NCI-H2196 (cell line): Measurements from ENCODE around the gene SHQ1.
"Not testable (repeated sequence)": the region's sequence is repeated elsewhere in the genome, so short reads cannot be mapped to it uniquely, and the experiment has no call there.

Source experiments
- DNase-seq: peaks from one replicate; lab custom pipeline; 2025; ENCODE audit not compliant: unreplicated experiment; lab: John Stamatoyannopoulos, UW

Gene SHQ1

DNA sequence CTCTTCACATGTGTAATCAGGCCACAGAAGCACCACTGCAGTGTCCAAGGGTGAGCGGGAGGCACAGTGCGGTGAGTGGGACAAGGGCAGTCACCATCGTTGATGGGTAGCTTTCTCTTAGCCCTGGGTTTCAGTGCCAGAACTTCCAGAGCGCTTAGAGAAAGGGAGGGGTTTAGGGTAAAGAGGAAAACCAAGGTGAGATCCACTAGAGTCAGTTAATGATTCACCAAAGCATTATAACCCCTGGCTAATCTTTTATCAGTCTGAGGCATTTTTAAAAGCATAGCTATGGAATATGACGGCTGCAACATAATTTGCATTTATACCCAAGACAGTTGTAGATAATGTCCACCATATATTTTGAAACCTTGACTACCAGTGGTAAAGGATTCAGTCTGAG lies 94.8 kb downstream of the SHQ1 start:
- no peak for DNase-seq

DNA sequence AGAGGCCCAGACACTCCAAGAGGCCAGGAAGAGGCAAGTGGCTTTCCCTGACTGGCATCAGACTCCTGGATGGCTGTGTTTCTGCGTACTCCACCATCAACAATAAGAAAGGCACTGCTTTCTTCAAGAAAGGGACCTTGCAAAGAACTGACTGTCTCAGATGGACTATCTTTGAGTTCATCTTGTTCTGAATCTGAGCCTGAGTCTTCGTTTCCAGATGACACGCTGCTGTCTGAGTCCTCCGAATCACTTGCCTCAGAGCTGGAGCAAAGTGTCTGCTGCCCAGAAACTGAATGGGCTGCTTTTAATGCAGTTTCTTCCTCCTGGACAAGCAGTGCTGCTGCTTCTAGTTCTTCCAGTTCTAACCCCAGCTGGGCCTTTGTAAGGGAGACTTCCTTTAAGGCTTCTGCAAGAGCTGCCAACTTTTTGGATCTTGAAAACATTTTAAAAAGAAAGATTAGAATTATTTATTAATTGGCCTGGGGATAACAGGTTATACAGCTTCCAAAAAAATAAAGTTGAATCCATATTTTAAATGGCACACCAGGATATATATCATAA lies 97.8 kb downstream of the SHQ1 start:
- DNase-seq: no peak

DNA sequence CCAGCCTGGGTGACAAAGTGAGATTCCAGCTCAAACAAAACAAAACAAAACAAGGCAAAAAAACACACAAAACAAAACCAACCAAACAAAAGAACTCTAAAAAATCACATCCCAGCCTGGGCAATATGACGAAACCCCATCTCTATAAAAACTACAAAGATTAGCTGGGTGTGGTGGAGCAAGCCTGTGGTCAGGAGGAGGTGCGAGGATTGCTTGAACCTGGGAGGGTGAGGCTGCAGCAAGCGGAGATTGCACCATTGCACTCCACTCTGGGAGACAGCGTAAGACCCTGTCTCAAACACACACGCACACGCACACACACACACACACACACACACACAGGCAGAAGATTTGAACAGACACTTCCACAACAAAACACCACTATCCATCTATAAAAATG lies 99.6 kb downstream of the SHQ1 start:
- DNase-seq: no peak

- no peak for DNase-seq
Measured at GRCh38 chr3:72746430-72747411, 101.5 kb downstream of the SHQ1 start.

DNA sequence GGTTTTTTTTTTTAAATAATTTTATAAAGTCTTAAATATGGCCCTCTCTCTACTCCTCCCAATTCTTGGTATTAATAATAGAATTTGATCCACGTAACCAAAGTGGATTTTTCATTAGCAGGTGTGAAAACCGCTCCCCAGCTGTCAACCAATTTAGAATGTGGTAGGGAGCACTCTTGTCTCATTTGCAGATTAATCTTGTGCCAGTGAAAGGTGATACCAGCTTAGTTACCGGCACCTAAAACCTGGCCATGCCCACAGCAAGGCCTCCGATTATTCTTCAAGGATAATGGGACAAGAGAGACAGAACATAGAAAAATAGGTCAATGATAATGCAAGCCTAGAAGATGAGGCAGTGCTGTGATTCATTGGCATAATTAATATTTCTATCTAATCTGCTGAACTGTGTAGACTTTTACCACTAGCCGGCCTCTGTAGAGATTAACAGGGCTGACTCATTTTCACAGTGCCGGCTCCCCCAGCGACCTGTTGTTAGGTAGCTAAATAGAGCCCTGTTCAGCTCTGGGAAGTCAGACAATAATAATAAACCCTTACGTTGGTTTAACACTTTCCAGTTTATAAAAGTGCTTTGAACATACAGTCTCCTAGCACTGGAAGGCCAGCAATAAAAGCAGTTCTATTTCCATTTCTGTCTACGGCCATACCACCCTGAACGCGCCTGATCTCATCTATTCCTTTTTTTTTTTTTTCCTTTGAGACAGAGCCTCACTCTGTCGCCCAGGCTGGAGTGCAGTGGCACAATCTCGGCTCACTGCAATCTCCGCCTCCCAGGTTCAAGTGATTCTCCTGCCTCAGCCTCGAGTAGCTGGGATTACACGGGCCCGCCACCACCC lies 102.9 kb downstream of the SHQ1 start:
- peak; percentile 3 for DNase-seq

DNA sequence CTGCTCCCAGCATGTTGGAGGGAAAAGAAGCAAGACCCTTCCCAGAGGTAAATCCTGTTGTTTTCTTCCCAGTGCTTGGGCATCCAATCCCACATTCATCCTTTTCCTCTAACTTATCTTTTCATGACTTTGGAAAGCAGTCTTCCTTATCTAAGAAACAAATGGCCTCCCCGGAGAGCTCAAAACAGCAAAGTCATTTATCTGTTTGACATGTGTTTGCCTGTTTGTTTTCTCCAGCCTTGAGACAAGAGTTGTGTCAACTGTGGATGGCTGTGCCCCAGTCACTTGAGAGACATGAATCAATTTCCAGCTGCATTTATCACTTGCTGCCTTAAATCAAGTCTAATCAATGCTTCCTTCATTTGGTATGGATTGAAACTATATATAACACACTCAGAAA lies 103.9 kb downstream of the SHQ1 start:
- no peak for DNase-seq

DNA sequence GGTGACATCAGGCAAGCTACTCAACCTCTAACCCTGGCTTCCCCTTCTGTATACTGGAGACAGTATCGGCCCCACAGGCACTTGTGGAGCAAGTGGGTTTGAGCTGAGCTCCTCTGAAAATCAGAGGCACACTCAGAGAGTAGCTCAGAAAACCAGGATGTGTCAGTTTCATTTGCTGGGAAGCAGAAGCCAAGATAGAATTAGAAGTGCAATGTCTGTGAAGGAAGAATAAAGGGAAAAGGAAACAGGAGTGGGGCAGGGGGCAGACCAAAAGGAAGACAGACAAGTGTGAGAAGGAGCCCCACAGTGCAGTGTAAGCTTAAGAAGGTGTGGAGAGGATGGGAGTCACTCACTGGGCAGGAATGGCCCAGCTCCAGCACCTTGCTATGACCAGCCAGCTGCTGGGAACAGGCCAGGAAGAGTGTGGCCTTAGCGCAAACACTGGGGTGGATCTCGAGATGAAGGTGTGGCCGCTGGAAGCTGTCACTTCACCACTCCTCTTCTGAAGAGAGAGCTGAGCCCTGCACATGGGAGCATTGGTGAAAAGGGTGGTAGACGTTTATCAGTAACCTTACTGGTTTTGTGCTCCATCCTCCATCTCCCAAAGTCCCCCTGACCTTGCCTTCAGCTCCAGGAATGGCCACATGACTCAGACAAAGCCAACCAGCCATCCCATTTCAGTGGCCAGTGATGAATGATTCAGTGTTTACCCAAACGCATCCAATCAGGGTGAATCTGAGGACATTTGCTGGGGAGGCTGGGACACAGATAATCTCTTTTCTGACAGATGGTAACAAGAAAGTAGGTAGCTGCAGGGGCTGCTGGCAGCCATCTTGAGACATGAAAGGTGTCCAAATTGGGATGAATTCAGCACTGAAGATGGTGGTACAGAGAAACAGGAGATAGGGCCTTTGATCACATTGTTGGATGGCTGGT lies 108.4 kb downstream of the SHQ1 start:
- no peak for DNase-seq

GRCh38 chr3:72738752-72739530 lies 109.3 kb downstream of the SHQ1 start:
- peak; percentile 34 for DNase-seq

- DNase-seq: not testable (repeated sequence)
Measured at GRCh38 chr3:72735072-72735471, 113.2 kb downstream of the SHQ1 start.

DNA sequence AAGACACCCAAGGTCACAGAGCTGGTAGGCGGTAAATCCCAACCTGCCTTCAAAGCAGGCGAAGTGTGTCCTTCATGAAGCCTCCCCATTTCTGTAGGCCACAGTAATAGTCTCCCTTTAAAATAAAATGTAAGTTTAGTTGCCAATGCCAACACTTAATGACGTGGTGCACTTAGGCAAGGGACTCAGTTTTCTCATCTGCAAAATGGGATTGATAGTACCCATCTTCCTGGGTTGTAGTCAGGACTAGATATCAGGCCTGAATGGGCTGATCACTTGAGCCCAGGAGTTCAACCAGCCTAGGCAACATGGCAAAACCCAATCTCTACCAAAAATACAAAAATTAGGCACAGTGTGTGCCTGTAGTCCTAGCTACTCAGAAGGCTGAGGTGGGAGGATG lies 114.6 kb downstream of the SHQ1 start:
- DNase-seq: no peak

GRCh38 chr3:72732666-72733345 lies 115.4 kb downstream of the SHQ1 start:
- not testable (repeated sequence) for DNase-seq

DNA sequence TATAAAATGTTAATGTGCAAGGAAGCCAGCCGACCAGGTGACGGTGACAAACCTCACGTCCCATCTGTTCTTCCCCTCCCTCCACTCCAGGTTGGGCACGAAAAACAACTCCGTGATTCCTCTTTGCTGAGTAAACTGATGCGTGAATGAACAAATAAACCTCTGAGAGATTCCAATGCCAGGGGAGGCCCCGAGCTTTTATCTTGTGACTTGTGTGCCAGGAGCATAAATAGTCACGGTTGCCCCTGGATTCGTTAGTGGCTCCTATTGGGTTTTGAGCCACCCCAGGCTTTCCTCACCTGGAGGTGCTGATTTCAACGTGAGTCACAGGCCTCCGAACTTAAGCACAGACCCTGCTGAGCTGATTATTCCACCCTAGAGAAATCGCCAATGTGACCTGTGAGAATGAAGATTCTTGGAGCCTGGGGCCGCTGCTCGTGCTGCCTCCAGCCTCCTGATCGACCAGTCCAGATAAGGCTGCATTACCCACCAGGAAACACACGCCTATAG lies 119.2 kb downstream of the SHQ1 start:
- DNase-seq: no peak

GRCh38 chr3:72728329-72728889 lies 119.8 kb downstream of the SHQ1 start:
- DNase-seq: no peak

DNA sequence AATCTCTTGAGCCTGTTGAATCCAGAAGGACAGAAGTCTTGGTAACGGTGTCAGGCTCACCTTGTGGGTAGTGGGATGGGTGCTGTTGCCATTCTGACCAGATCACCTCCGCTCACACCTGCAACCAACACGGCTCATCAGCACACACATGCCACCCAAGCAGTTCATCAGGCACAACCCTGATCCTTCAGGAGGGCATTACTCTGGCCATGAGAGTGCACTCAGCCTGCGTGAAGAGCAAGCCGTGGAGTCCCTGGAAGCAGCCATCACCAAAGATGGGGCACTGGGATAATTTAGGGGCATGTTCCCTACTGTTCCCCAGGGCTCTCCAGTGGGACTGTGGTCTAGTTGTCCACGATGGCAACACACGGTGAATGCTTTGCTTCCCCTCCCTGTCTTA lies 120.5 kb downstream of the SHQ1 start:
- DNase-seq: no peak

- DNase-seq: no peak
Measured at GRCh38 chr3:72727172-72727571, 121.1 kb downstream of the SHQ1 start.

- no peak for DNase-seq
Measured at GRCh38 chr3:72725229-72725628, 123.0 kb downstream of the SHQ1 start.

- no peak for DNase-seq
Measured at GRCh38 chr3:72724070-72724469, 124.2 kb downstream of the SHQ1 start.

DNA sequence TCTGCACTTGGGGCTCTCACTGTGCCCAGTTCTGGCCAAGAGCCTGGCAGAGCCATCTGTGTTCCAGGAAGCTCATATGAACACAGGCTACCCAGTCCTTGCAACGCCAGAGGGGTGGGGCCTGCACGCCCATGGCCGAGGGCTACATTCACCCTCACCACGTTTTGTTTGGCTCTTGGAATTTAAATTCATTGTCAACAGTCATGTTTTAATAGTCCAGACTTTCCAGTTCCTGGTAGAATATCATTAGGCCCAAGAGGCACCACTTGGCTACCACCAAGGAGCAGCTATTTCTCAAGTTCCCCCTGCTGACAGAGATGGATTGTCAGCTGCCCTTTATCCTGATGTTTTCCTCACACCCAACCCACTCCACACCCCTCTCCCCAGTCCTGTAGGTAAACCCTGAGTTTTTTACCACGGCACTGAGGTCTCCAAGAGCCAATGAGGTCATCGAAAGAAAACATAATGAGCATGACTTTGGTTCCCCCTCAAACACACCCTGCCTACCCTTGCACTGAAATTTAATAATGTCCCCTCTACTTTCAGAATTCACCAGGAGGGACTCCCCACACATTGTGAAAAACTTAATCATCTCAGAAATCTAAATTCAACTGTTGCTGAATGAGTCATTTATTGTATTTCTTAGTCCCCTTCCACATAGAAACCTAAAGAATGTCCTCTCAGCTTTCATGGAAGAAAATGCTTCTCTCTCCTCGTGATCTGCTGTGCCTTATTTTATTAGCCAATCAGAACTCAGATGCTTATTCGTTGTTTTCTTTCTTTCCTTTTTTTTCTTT lies 125.1 kb downstream of the SHQ1 start:
- peak; percentile 51 for DNase-seq
